GM12878 (cell line): ENCODE data around the gene THAP10. TPM values are rescaled to one million over a fixed set of nuclear protein-coding genes. Genes with fewer than 3 reads are reported as not detected.
A peak's percentile ranks its signal among the peaks of the same experiment; 100 is the strongest.

ENCODE experiments used
- ATAC-seq: fragments of 200-7000 bp; cut with Tn5 transposase; 3 replicates; pipeline ENCODE4 v1.9.1; 2020; ENCODE audit warnings: mild to moderate bottlenecking, moderate library complexity
- BruUV-seq: library from RNA; stranded (reverse); fragments of 400-500 nt; replicated peaks from 2 replicates; lab custom pipeline; 2021; lab: Mats Ljungman, UMichigan
- CTCF ChIA-PET: fragments of 300-600 bp; sonication (Branson Sonifier 250); formaldehyde crosslinking; extraction: SDS; loops from one replicate; lab custom pipeline; 2021; ENCODE audit warnings: inconsistent platforms; lab: Yijun Ruan, JAX
- POLR2A ChIA-PET: fragments of 350-600 bp; formaldehyde crosslinking; extraction: SDS; loops from one replicate; lab custom pipeline; 2021; ENCODE audit warnings: inconsistent platforms; lab: Charles Lee
- RAD21 ChIA-PET: fragments of 300-600 bp; sonication (Branson Sonifier 250); formaldehyde crosslinking; loops from one replicate; lab custom pipeline; 2023; ENCODE audit warnings: antibody characterized with exemption; ENCODE audit not compliant: unreplicated experiment; lab: Charles Lee
- SMC1A ChIA-PET: fragments of 300-600 bp; sonication (Branson Sonifier 250); formaldehyde crosslinking; loops from one replicate; lab custom pipeline; 2023; ENCODE audit not compliant: unreplicated experiment, uncharacterized antibody; lab: Charles Lee
- DNase-seq: peaks from one replicate; pipeline ENCODE4 v3.0.0-alpha.2; 2011; ENCODE audit warnings: low read depth, low spot score
- FAIRE-seq: peaks from 3 replicates; lab custom pipeline; 2011; peaks lifted over from hg19 to GRCh38; lab: Jason Lieb, UNC
- H2AFZ ChIP-seq: 2 replicates; pipeline ENCODE4 v1.6.0; 2011; ENCODE audit warnings: low read depth, low read length, control low read depth; ENCODE audit not compliant: control insufficient read depth
- H3K27ac ChIP-seq: 2 replicates; pipeline ENCODE4 v1.5.1; 2011; ENCODE audit warnings: control low read depth; ENCODE audit not compliant: control insufficient read depth, insufficient read depth
- H3K27me3 ChIP-seq, 2 experiments: replicated peaks in 1 of 2; 2 replicates each; pipeline versions ENCODE4 v1.6.0 to v1.6.1; 2011; ENCODE audit warnings: low read length in 1 of 2; ENCODE audit not compliant: control insufficient read depth in 2 of 2, insufficient read depth in 2 of 2
- H3K36me3 ChIP-seq, 2 experiments: 2 replicates each; pipeline ENCODE4 v1.5.1; 2011; ENCODE audit warnings: low read length in 1 of 2; ENCODE audit not compliant: control insufficient read depth in 2 of 2, insufficient read depth in 2 of 2
- H3K4me1 ChIP-seq: 2 replicates; pipeline ENCODE4 v1.6.1; 2011; ENCODE audit warnings: mild to moderate bottlenecking, low read length, moderate library complexity, mixed read lengths; ENCODE audit not compliant: control insufficient read depth, insufficient read depth
- H3K4me2 ChIP-seq: 2 replicates; pipeline ENCODE4 v1.6.0; 2011; ENCODE audit warnings: control low read depth; ENCODE audit not compliant: control insufficient read depth, insufficient read depth
- H3K4me3 ChIP-seq: fragments of 200-600 bp; sonication (generic); 2 replicates; pipeline ENCODE4 v1.5.1; 2016
- H3K79me2 ChIP-seq: 2 replicates; pipeline ENCODE4 v1.6.0; 2011; ENCODE audit warnings: low read length; ENCODE audit not compliant: control insufficient read depth, insufficient read depth
- H3K9ac ChIP-seq: 2 replicates; pipeline ENCODE4 v1.8.0; 2011; ENCODE audit warnings: low read length, control low read depth, mixed read lengths; ENCODE audit not compliant: control insufficient read depth, insufficient read depth
- H3K9me3 ChIP-seq: replicated peaks from 3 replicates; pipeline ENCODE4 v1.5.1; 2011; ENCODE audit warnings: mild to moderate bottlenecking, low read length; ENCODE audit not compliant: control insufficient read depth, insufficient read depth
- H4K20me1 ChIP-seq: 2 replicates; pipeline ENCODE4 v1.6.0; 2011; ENCODE audit not compliant: control insufficient read depth, insufficient read depth
- EZH2 ChIP-seq: IDR thresholded peaks from 2 replicates; pipeline ENCODE4 v1.6.1; 2012; ENCODE audit warnings: low read depth, mild to moderate bottlenecking, control low read depth, inconsistent platforms, low read length, borderline replicate concordance; ENCODE audit not compliant: control insufficient read depth
- FOS ChIP-seq: IDR thresholded peaks from 3 replicates; pipeline ENCODE4 v1.6.1; 2011; ENCODE audit warnings: borderline replicate concordance; ENCODE audit not compliant: insufficient read length; ENCODE audit errors: extremely low read depth
- GABPA ChIP-seq: IDR thresholded peaks from 2 replicates; pipeline ENCODE4 v1.6.1; 2014; ENCODE audit warnings: antibody characterized with exemption, low read depth, mild to moderate bottlenecking, inconsistent platforms
- MTA2 ChIP-seq: fragments of 450-650 bp; IDR thresholded peaks from 2 replicates; pipeline ENCODE4 v1.6.1; 2016; ENCODE audit warnings: low read depth, mild to moderate bottlenecking, moderate library complexity
- RB1 ChIP-seq: fragments of 450-650 bp; formaldehyde crosslinking; IDR thresholded peaks from 2 replicates; pipeline ENCODE4 v1.6.1; 2017; ENCODE audit warnings: mild to moderate bottlenecking, borderline replicate concordance
- RCOR1 ChIP-seq: conservative IDR thresholded peaks from 2 replicates; pipeline ENCODE4 v1.6.1; 2012; ENCODE audit warnings: low read depth, low read length, improper control_type of control experiment
- SPI1 ChIP-seq: IDR thresholded peaks from 2 replicates; pipeline ENCODE4 v1.6.1; 2011; ENCODE audit warnings: low read depth, mild to moderate bottlenecking, low read length, moderate library complexity, borderline replicate concordance; ENCODE audit not compliant: insufficient read depth
- STAT1 ChIP-seq: fragments of 450-650 bp; conservative IDR thresholded peaks from 2 replicates; pipeline ENCODE4 v1.6.1; 2014; ENCODE audit warnings: antibody characterized with exemption, mild to moderate bottlenecking
- SUZ12 ChIP-seq: fragments of 200-600 bp; sonication (generic); IDR thresholded peaks from one replicate; pipeline ENCODE4 v1.6.1; 2018; ENCODE audit warnings: antibody characterized with exemption, mild to moderate bottlenecking; ENCODE audit not compliant: unreplicated experiment
- TBL1XR1 ChIP-seq: IDR thresholded peaks from 2 replicates; pipeline ENCODE4 v1.6.1; 2012; ENCODE audit warnings: low read depth, low read length, improper control_type of control experiment
- TCF12 ChIP-seq: IDR thresholded peaks from 2 replicates; pipeline ENCODE4 v1.6.1; 2011; ENCODE audit warnings: low read depth, mild to moderate bottlenecking, low read length
- YY1 ChIP-seq: IDR thresholded peaks from 2 replicates; pipeline ENCODE4 v1.6.1; 2011; ENCODE audit warnings: low read depth, mild to moderate bottlenecking, low read length
- ZBTB11 ChIP-seq: fragments of 450-650 bp; formaldehyde crosslinking; IDR thresholded peaks from 2 replicates; pipeline ENCODE4 v1.5.0; 2022; ENCODE audit warnings: mild to moderate bottlenecking, missing genetic modification characterization
- ZNF622 ChIP-seq: fragments of 450-650 bp; IDR thresholded peaks from 2 replicates; pipeline ENCODE4 v1.6.1; 2017; ENCODE audit warnings: mild to moderate bottlenecking, inconsistent platforms
- ZZZ3 ChIP-seq: IDR thresholded peaks from 2 replicates; pipeline ENCODE4 v1.6.1; 2011; ENCODE audit warnings: low read depth; ENCODE audit not compliant: control insufficient read depth, insufficient read length
- WGBS: methylation state at CpG from one replicate; pipeline ENCODE4 v1.1.6; 2016; ENCODE audit warnings: low lambda C conversion rate; ENCODE audit not compliant: insufficient replicate concordance, insufficient coverage; ENCODE audit errors: missing lambda C conversion rate; 5-methylcytosine and 5-hydroxymethylcytosine counted together
- in situ Hi-C: fragments of 300-500 bp; cut with MboI; formaldehyde crosslinking; loops from 9 replicates; pipeline ENCODE4 v1.14.3; 2018; ENCODE audit warnings: mixed read lengths
- intact Hi-C: fragments of 100-400 bp; cut with micrococcal nuclease; formaldehyde crosslinking; loops from one replicate; pipeline ENCODE4 v1.14.2; 2022; ENCODE audit not compliant: unreplicated experiment
- polyA plus RNA-seq, 11 experiments: library from polyadenylated mRNA; depleted of rRNA in 4 of 11; unstranded in 6 of 11; stranded (reverse) in 5 of 11; fragments of >200 nt; fragmentation: Nextera tagmentation in 4 of 11; fragmentation: Illumina TruSeq in 1 of 11; extraction: Ambion mirVana in 4 of 11; extraction: Trizol in 1 of 11; gene quantifications; 1 replicate in 1 of 11; 2 replicates in 10 of 11; pipeline versions ENCODE4 v1.2.1 to v1.2.3, GENCODE V29; 2011 to 2016; ENCODE audit warnings: inconsistent platforms in 2 of 11, missing spikeins in 2 of 11, low read depth in 1 of 11
- total RNA-seq, 4 experiments: library from RNA; depleted of rRNA in 3 of 4; stranded (reverse); fragments of >200 nt in 3 of 4; fragmentation: Illumina TruSeq in 1 of 4; extraction: Trizol in 1 of 4; gene quantifications; 2 replicates each; pipeline versions ENCODE4 v1.2.1 to v1.2.3, GENCODE V29; 2013 to 2021
- TF ChIP-seq, protein P1 (sequence below): fragments of 450-650 bp; IDR thresholded peaks from 2 replicates; pipeline ENCODE4 v1.6.1; 2016; ENCODE audit warnings: mild to moderate bottlenecking
- TF ChIP-seq, protein P2 (sequence below): fragments of 450-650 bp; IDR thresholded peaks from 2 replicates; pipeline ENCODE4 v1.6.1; 2016; ENCODE audit warnings: mild to moderate bottlenecking
- TF ChIP-seq, protein P3 (sequence below): fragments of 150-350 bp; IDR thresholded peaks from 2 replicates; pipeline ENCODE4 v1.6.1; 2014; ENCODE audit warnings: mild to moderate bottlenecking, low read depth, low read length

Gene THAP10
- total and polyA plus RNA-seq, 10 of the 15 experiments (the other 5 are each of a cell fraction or from before 2014, with no cell fraction given), result 0.35 to 5.2 (median 1.4) TPM

- no peaks in the 10 kb centered on the region for H3K9me3 ChIP-seq
- in situ Hi-C loops (no loop called here), intact Hi-C loops (no loop called here)
- ChIA-PET POLR2A (no interaction called here), CTCF (no interaction called here), RAD21 (no interaction called here), SMC1A (no interaction called here)
- DNase-seq (no peak), ATAC-seq (peak; percentile 36), FAIRE-seq (peak; percentile 75)
- H3K4me2 ChIP-seq, result peak overlapping the region; percentile 75
- TF ChIP-seq SPI1 (no peak), TBL1XR1 (no peak), GABPA (no peak), RCOR1 (no peak), MTA2 (no peak), ZZZ3 (no peak), RB1 (no peak), ZNF622 (no peak), STAT1 (no peak), EZH2 (no peak), SUZ12 (no peak), FOS (no peak), ZBTB11 (CRISPR knock-in tag) (no peak), TCF12 (no peak), YY1 (no peak)
- TF ChIP-seq, protein P1, sequence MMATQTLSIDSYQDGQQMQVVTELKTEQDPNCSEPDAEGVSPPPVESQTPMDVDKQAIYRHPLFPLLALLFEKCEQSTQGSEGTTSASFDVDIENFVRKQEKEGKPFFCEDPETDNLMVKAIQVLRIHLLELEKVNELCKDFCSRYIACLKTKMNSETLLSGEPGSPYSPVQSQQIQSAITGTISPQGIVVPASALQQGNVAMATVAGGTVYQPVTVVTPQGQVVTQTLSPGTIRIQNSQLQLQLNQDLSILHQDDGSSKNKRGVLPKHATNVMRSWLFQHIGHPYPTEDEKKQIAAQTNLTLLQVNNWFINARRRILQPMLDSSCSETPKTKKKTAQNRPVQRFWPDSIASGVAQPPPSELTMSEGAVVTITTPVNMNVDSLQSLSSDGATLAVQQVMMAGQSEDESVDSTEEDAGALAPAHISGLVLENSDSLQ, result no peak
- TF ChIP-seq, protein P2, sequence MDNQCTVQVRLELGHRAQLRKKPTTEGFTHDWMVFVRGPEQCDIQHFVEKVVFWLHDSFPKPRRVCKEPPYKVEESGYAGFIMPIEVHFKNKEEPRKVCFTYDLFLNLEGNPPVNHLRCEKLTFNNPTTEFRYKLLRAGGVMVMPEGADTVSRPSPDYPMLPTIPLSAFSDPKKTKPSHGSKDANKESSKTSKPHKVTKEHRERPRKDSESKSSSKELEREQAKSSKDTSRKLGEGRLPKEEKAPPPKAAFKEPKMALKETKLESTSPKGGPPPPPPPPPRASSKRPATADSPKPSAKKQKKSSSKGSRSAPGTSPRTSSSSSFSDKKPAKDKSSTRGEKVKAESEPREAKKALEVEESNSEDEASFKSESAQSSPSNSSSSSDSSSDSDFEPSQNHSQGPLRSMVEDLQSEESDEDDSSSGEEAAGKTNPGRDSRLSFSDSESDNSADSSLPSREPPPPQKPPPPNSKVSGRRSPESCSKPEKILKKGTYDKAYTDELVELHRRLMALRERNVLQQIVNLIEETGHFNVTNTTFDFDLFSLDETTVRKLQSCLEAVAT, result no peak
- TF ChIP-seq, protein P3, sequence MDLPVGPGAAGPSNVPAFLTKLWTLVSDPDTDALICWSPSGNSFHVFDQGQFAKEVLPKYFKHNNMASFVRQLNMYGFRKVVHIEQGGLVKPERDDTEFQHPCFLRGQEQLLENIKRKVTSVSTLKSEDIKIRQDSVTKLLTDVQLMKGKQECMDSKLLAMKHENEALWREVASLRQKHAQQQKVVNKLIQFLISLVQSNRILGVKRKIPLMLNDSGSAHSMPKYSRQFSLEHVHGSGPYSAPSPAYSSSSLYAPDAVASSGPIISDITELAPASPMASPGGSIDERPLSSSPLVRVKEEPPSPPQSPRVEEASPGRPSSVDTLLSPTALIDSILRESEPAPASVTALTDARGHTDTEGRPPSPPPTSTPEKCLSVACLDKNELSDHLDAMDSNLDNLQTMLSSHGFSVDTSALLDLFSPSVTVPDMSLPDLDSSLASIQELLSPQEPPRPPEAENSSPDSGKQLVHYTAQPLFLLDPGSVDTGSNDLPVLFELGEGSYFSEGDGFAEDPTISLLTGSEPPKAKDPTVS, result no peak
- H3K4me3 ChIP-seq, result no peak overlapping the region
- peak overlapping the region; percentile 54 for H2AFZ ChIP-seq
- BruUV-seq, result no TSS peak
- no peaks in the 10 kb centered on the region for H4K20me1 ChIP-seq
- peaks cover 11% of the 10 kb centered on the region for H3K4me1 ChIP-seq
- H3K27me3 ChIP-seq, result no peaks in the 10 kb centered on the region
- peak overlapping the region; percentile 61 for H3K27ac ChIP-seq
- 0% methylated on average over 3 of the region's 3 CpGs for WGBS
- no peaks in the 10 kb centered on the region for H3K79me2 ChIP-seq
- no peak overlapping the region for H3K9ac ChIP-seq
- no peaks in the 10 kb centered on the region for H3K36me3 ChIP-seq
These were observed 16.2 kb downstream of the THAP10 start for GRCh38 chr15:70876011-70876410.
